22Rv1 (cell line): ENCODE measurements around the gene DUOXA2.

Experiments
- ZFX ChIP-seq: fragments of 450-650 bp; IDR thresholded peaks from 2 replicates; pipeline ENCODE4 v1.6.1; 2017; ENCODE audit warnings: antibody characterized with exemption, borderline replicate concordance
- TF ChIP-seq, protein P1 (sequence below): fragments of 450-650 bp; IDR thresholded peaks from 2 replicates; pipeline ENCODE4 v1.5.1; 2017; ENCODE audit warnings: mild to moderate bottlenecking

DNA sequence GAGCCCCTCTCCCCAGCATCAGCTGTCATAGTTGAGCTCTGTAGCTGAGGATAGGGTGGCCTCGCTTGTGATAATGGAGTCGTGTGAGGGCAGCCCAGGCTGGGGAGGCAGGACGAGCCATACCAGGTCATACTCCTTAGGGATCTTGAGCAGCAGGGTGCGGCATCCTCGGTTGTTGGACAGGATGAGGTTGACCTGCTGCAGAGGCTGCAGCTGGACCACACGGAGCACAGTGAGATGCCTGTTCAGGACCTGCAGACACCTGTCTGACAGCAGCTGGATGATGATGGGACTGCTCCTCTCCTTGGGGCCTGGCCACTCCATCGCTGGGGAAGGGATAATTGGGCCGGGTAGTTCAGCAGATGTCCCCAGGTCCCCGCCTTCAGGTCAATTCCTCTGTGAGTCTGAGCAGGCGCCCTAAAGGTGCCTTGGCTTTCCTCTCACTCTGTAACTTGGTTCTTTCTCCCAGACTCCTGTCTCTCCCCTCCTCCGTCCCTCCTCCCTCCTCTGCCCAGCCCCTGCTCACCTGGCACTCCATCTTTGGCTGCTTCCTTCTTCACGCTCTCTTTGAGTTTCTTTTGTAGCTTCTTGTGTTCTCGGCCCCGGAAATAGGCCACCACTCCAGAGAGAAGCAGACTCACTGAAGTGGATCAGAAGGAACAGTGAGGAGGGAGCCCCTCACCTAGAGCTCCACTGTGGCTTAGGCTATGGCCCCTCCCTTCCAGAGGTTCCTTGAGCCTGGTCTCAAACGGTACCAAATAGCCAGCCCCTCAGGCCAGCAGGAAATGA lies 7.9 kb upstream of the DUOXA2 start:
- TF ChIP-seq, protein P1, sequence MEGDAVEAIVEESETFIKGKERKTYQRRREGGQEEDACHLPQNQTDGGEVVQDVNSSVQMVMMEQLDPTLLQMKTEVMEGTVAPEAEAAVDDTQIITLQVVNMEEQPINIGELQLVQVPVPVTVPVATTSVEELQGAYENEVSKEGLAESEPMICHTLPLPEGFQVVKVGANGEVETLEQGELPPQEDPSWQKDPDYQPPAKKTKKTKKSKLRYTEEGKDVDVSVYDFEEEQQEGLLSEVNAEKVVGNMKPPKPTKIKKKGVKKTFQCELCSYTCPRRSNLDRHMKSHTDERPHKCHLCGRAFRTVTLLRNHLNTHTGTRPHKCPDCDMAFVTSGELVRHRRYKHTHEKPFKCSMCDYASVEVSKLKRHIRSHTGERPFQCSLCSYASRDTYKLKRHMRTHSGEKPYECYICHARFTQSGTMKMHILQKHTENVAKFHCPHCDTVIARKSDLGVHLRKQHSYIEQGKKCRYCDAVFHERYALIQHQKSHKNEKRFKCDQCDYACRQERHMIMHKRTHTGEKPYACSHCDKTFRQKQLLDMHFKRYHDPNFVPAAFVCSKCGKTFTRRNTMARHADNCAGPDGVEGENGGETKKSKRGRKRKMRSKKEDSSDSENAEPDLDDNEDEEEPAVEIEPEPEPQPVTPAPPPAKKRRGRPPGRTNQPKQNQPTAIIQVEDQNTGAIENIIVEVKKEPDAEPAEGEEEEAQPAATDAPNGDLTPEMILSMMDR = no peak
- TF ChIP-seq ZFX = no peak
